Stimulated activated CD4-positive, alpha-beta T cell treated with anti-CD3 and anti-CD28 coated beads, TNF-alpha, amount 100 ng/mL, for 1 hour (primary cell): ENCODE results near the gene SCG5.

ENCODE experiments used
- DNase-seq, 3 donors: peaks; one replicate each; pipeline ENCODE4 v3.0.0-alpha.2; 2020; ENCODE audit warnings: low read depth in 3 of 3, low spot score in 1 of 3

SCG5 gene

DNA sequence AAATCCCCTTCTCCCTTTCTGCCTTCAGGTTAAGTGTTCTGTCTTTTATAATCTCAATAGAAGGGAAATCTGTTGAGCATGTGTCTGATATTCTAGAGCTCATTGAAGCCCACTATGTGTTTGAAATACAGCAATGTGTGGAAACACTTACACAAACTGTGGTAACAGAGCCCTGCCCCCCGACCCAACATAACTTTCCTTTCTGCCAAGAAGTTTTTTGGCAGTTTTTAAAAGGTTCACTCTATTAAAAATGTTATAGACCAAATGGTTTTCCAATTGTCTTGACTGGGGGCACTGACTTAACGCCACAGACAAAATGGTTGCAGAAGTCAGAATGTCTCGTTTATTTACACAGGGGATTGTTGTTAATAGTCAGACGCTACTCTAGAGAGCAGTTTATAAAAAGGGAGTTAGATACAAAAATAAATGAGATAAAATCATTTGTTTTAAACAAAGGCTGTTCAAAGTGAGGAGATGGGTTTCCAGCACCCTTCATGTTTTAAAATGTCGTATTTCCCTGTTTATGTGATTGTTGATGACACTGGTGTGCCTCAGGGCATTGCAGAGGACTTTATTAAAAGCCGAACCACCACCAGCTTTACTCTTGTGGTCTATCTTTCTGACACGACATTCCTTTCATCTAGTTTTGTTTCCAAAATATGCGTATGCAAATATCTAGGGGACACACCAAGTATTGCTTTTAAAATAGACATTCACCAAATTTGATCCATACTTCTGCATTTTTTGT is 49.6 kb downstream of the SCG5 start:
- DNase-seq: no peak

DNA sequence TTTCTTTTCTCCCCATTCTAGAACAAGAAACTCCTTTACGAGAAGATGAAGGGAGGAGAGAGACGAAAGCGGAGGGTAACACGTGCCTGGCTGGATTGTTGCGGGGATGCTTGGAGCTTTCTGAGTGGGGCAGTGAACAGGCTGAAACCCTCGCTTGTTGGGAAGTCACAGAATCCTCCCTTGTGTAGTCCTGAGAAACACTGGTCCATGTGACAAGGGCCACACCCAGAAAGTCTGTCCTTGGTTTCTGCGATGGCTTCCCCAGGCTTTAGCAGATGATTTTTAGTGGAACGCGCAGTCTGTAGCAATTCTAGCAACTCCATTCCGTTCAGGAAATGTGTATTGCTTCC is 50.2 kb downstream of the SCG5 start:
- no peak for DNase-seq

- no peak for DNase-seq
These were observed 50.8 kb downstream of the SCG5 start for GRCh38 chr15:32692286-32692685.

GRCh38 chr15:32694222-32694983 is 52.9 kb downstream of the SCG5 start:
- no peak for DNase-seq

DNA sequence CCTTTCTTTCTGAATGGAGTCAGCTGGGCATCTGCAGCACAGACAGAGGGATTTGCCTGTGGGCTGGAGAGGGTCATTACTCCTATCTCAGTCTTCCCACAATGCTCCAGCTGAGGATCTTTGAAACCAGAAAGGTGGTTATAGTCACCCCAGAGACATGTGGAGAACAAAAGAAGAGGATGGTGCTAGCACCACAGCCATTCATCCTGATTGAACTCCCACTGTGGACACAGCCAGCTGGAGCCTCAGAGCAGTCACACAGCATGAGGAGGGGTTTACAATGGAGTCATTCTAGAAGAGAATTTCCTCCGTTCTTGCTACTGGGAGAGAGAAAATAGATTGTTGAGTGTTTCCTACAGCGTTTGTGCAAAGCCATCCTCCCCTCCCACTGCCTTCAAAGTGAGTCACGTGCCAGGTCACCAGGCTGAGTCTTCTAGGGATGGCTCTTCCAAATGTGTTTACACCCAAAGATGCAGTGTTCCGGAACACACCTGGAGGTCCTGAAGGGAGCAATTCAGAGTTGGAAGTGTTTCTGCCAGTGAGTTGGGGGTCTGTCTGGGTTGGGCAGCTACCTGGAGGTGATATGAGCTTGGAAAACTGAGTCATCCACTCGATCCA is 57.4 kb downstream of the SCG5 start:
- DNase-seq: no peak

DNA sequence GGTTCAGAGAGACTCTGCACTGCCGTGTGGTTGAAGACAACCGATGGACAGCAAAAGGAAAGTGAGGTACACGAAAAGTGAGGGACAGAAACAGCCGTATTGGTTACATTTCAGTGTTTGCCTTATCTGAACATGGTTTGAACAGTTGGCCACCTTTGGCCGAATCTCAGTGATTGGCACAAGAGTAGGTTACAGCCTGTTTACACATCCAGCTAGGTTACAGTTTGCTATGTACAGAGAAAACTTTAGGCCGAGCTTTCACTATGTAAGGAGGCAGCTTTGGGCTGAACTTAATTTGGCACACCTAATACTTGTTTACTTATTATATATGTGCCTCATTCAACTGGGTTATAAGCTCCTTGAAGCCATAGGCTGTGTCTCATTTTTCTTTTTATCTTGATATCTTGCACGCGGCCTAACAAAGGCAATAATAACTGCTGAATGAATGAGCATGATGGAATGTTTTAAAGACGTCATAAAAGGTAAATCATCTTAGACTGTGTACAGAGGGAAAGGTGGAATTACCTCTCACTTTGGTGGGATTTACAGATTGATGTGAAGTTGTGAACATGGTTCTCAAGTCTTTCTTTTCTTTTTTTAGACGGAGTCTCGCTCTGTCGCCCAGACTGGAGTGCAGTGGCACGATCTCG is 59.1 kb downstream of the SCG5 start:
- no peak for DNase-seq

GRCh38 chr15:32701863-32702262 is 60.4 kb downstream of the SCG5 start:
- no peak for DNase-seq

- DNase-seq: no peak
These were observed 63.0 kb downstream of the SCG5 start for GRCh38 chr15:32704395-32704981.

GRCh38 chr15:32705446-32705845 is 63.9 kb downstream of the SCG5 start:
- no peak for DNase-seq

DNA sequence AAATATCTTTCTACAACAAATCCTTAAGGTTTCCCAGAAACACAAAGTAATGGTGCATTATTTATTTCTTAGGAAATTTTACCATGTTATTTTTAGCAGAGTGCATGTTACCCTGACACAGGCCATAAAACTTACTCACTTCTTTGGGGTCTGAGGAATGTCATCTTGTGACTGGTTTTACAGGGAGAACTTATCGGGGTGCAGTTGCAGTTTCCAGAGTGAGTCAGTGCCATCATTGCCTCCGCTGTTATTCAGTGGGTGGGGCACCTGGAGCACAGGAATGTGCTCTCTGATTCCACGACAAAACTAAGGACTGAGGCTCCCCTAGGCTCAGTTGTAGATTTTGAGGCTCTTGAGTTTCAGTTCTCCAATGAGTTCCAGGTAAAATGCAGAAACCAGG is 65.2 kb downstream of the SCG5 start:
- no peak for DNase-seq

GRCh38 chr15:32707436-32707835 is 65.9 kb downstream of the SCG5 start:
- DNase-seq: no peak

GRCh38 chr15:32709295-32710033 is 68.0 kb downstream of the SCG5 start:
- no peak for DNase-seq

GRCh38 chr15:32715276-32715675 is 73.8 kb downstream of the SCG5 start:
- no peak for DNase-seq

GRCh38 chr15:32716216-32716914 is 74.9 kb downstream of the SCG5 start:
- no peak for DNase-seq

DNA sequence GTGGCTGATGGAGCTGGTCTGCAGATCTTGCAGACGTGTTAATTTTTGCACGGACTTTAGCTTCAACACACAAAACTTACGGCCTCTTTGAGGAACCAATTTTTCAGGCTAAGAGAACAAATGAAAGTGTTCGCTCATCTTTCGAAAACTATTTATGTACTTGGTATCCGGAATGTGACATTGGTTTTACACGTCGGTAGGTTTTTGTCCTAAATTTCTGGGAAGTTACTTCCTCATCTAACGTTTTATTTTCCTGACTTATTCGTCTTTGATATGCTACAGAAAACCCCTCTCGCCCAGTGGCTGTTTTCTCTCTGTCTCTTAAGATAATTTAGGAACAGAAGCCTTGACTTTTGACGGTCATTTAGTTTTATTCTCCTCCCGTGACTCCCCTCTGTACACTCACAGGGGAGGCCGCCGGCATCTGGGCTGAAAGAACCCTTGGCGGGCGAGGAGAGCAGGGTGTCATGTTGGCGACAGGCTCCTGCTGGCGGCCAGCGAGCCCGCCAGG is 75.5 kb downstream of the SCG5 start:
- no peak for DNase-seq

GRCh38 chr15:32717426-32718226 is 76.1 kb downstream of the SCG5 start, which contains the start of gene GREM1:
GREM1 (plus strand) TSS chr15:32718004; CDS start chr15:32730691, 12,687 bp downstream.
- no peak for DNase-seq

- DNase-seq: no peak
These were observed 76.8 kb downstream of the SCG5 start for GRCh38 chr15:32718227-32718820.
